H1 (cell line): Measurements from ENCODE around the gene SNAP47. TPM values are rescaled to one million over a fixed set of nuclear protein-coding genes. Genes with fewer than 3 reads are reported as not detected.

Source experiments
- GTF2F1 ChIP-seq: IDR thresholded peaks from 2 replicates; pipeline ENCODE4 v1.6.1; 2012; ENCODE audit warnings: low read depth, low read length, improper control_type of control experiment, borderline replicate concordance
- polyA plus RNA-seq, 7 experiments: library from polyadenylated mRNA; depleted of rRNA in 3 of 7; stranded (reverse) in 5 of 7; unstranded in 2 of 7; fragments of >200 nt in 5 of 7; fragments of 200-250 nt in 2 of 7; gene quantifications; 1 replicate in 5 of 7; 2 replicates in 1 of 7; 4 replicates in 1 of 7; pipeline versions ENCODE4 v1.2.1 to v1.2.3, GENCODE V29; 2011 to 2013; ENCODE audit warnings: missing spikeins in 2 of 7, mixed read lengths in 2 of 7
- total RNA-seq: library from RNA; stranded (reverse); fragmentation: NEBNext Ultra II Directional; extraction: Animal tissue kit (Norgen Biotek cat#: 25700); gene quantifications from 2 replicates; pipeline ENCODE4 v1.2.1, GENCODE V29; 2021

The SNAP47 gene
- total and polyA plus RNA-seq, 2 of the 8 experiments (the other 6 are each of a cell fraction or from before 2014, with no cell fraction given): 37.6 to 42.2 TPM

- no peak for TF ChIP-seq GTF2F1
Measured at GRCh38 chr1:227726318-227726717, 8.9 kb upstream of the SNAP47 start (continued).
